Endothelial cell of umbilical vein (primary cell): Measurements from ENCODE around the gene SNRPF.

Experiments
- CTCF ChIP-seq, 2 donors: IDR thresholded peaks; 1 replicate in 1 of 2; 2 replicates in 1 of 2; pipeline ENCODE4 v1.5.1; 2011; ENCODE audit warnings: low read length in 2 of 2, mild to moderate bottlenecking in 2 of 2, moderate library complexity in 2 of 2, control low read depth in 1 of 2, inconsistent platforms in 1 of 2, low read depth in 1 of 2; ENCODE audit not compliant: insufficient read depth in 1 of 2; ENCODE audit errors: extremely low read depth in 1 of 2
- EZH2 ChIP-seq: IDR thresholded peaks from 2 replicates; pipeline ENCODE4 v1.6.1; 2012; ENCODE audit warnings: borderline replicate concordance, low read depth, mild to moderate bottlenecking, moderate library complexity, low read length, inconsistent platforms; ENCODE audit not compliant: severe bottlenecking
- POLR2A ChIP-seq: IDR thresholded peaks from 2 replicates; pipeline ENCODE4 v1.6.1; 2012; ENCODE audit warnings: low read depth, mild to moderate bottlenecking, control low read depth, low read length

- TF ChIP-seq EZH2: no peak
- no peak for TF ChIP-seq CTCF (IDR thresholded peaks at IDR 0.05; ENCODE audit: extremely low read depth in 1 of 2, insufficient read depth in 1 of 2, low read depth in 1 of 2, low read length in 2 of 2)
- no peak for TF ChIP-seq POLR2A
Observed at GRCh38 chr12:95874452-95874851, 15.7 kb downstream of the SNRPF start.
